ENCODE measurements around the gene AURKAIP1.

The AURKAIP1 gene

GRCh38 chr1:1374929-1375662, at the start of gene AURKAIP1:
AURKAIP1 (minus strand) TSS chr1:1375207; CDS start chr1:1374756, 451 bp downstream.
- no peaks in the 10 kb centered on the region; the same call in 1 of the 2 replicates for H3K36me3 ChIP-seq (ENCODE audit: insufficient read depth, low read length)
- H3K4me1 ChIP-seq (ENCODE audit: control insufficient read depth, insufficient read depth, low read length, unreplicated experiment), result peaks cover 25% of the 10 kb centered on the region
- no peaks in the 10 kb centered on the region for H3K27me3 ChIP-seq (ENCODE audit: insufficient read depth, low read length)
- H3K79me2 ChIP-seq (ENCODE audit: control insufficient read depth, insufficient read depth, low read length, unreplicated experiment), result peaks cover 25% of the 10 kb centered on the region
- peak within 1 kb of the TSS; percentile 97 for H3K4me3 ChIP-seq (ENCODE audit: low read depth, low read length)
- peak within 1 kb of the TSS; percentile 87 for H3K27ac ChIP-seq (ENCODE audit: low read depth, low read length)
- H2AFZ ChIP-seq (ENCODE audit: low read length, unreplicated experiment), result peak within 1 kb of the TSS; percentile 75

DNA sequence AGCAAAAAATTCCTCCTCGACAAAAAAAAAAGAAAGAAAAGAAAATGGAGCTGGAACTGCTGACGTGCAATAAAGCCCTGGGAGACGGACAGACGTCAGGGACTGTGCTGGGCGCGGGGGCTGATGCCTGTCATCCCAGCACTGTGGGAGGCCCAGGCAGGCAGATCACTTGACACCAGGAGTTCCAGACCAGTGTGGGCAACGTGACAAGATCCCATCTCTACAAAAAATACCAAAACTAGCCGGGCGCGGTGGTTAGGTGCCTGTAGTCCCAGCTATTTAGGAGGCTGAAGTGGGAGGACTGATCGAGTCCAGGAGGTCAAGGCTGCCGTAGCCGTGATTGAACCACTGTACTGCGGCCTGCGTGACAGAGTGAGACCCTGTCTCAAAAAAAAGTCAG, 49.7 kb upstream of the AURKAIP1 start:
- H3K27ac ChIP-seq (ENCODE audit: low read depth, low read length), result no peak overlapping the region
- peaks cover 8% of the 10 kb centered on the region; the same call in 1 of the 2 replicates for H3K27me3 ChIP-seq (ENCODE audit: insufficient read depth, low read length)
- peaks cover 9% of the 10 kb centered on the region for H3K4me1 ChIP-seq (ENCODE audit: control insufficient read depth, insufficient read depth, low read length, unreplicated experiment)
- no peak overlapping the region for H3K4me3 ChIP-seq (ENCODE audit: low read depth, low read length)
- no peaks in the 10 kb centered on the region for H3K36me3 ChIP-seq (ENCODE audit: insufficient read depth, low read length)
- no peaks in the 10 kb centered on the region for H3K79me2 ChIP-seq (ENCODE audit: control insufficient read depth, insufficient read depth, low read length, unreplicated experiment)
- no peak overlapping the region for H2AFZ ChIP-seq (ENCODE audit: low read length, unreplicated experiment)

- H3K27ac ChIP-seq (ENCODE audit: low read depth, low read length), result no peak overlapping the region
- peaks cover 9% of the 10 kb centered on the region for H3K4me1 ChIP-seq (ENCODE audit: control insufficient read depth, insufficient read depth, low read length, unreplicated experiment)
- H3K27me3 ChIP-seq (ENCODE audit: insufficient read depth, low read length), result peaks cover 8% of the 10 kb centered on the region; the same call in 1 of the 2 replicates
These were observed 48.2 kb upstream of the AURKAIP1 start for GRCh38 chr1:1423245-1423597.

DNA sequence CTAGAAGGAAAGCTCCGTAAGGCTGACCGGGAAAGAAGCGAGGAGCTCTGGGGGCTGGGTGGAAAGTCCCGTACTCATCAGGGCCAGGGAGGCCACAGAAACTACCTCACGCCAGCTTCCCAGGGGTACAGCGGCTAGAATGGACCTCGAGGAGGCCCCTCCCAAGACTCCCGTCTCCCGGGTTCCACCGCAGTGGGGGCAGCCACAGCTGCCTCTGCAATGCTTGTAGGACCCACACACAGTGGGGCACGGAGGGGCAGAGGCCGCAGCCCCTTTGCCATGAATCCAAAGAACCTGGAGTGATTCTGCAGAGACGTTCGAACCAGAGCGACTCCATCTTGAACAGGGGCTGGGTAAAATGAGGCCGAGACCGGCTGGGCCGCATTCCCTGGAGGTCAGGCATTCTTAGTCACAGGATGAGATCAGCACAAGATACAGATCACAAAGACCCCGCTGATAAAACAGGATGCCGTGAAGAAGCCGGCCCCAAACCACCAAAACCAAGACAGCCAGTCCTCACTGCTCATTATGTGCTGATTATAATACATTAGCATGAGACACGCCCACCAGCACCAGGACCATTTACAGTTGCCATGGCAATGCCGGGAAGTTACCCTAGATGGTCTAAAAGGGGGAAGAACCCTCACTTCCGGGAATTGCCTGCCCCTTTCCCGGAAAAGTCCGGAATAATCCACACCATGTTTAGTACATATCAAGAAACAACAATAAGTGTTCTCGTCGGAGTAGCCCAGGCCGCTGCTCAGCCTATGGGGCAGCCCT, 47.6 kb upstream of the AURKAIP1 start:
- no peak overlapping the region for H2AFZ ChIP-seq (ENCODE audit: low read length, unreplicated experiment)

More at GRCh38 chr1:1423245-1423597, 48.2 kb upstream of the AURKAIP1 start:
- Histone ChIP-seq H3K79me2 (ENCODE audit: control insufficient read depth, insufficient read depth, low read length, unreplicated experiment) (no peaks in the 10 kb centered on the region), H3K4me3 (ENCODE audit: low read depth, low read length) (no peak overlapping the region), H3K36me3 (ENCODE audit: insufficient read depth, low read length) (no peaks in the 10 kb centered on the region), H2AFZ (ENCODE audit: low read length, unreplicated experiment) (no peak overlapping the region)

DNA sequence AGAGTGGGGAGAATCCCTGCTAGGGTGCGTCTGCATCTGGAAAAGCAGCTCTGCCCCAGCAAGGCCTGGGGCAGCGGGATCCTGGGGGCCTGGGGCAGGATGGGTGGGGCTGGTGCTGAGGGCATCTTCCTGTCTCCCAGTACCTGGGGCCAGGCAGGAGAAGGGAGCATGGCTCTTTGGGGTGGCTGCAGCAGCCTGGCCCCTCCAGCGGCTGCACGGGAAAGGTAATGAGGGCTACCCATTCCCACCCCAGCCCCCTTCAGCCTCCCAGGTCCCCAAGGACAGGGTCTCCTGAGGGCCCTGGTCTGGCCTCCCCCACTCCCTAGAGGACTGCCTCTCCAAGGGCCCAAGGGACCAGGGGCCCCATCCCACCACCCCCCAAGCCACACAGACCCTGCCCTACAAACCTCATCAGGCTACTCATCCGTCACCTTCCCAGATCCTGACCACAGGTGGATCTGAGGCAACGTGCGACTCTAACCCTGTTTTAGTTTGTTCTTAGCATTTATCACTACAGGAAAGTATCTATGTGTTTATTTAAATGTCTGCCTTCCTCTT, 47.0 kb upstream of the AURKAIP1 start:
- Histone ChIP-seq H3K4me3 (ENCODE audit: low read depth, low read length) (no peak overlapping the region), H2AFZ (ENCODE audit: low read length, unreplicated experiment) (no peak overlapping the region)

More for the DNA sequence above, 47.6 kb upstream of the AURKAIP1 start:
- Histone ChIP-seq H3K79me2 (ENCODE audit: control insufficient read depth, insufficient read depth, low read length, unreplicated experiment) (no peaks in the 10 kb centered on the region), H3K4me1 (ENCODE audit: control insufficient read depth, insufficient read depth, low read length, unreplicated experiment) (peaks cover 9% of the 10 kb centered on the region), H3K27ac (ENCODE audit: low read depth, low read length) (no peak overlapping the region), H3K27me3 (ENCODE audit: insufficient read depth, low read length) (peaks cover 8% of the 10 kb centered on the region; the same call in 1 of the 2 replicates), H3K36me3 (ENCODE audit: insufficient read depth, low read length) (no peaks in the 10 kb centered on the region), H3K4me3 (ENCODE audit: low read depth, low read length) (no peak overlapping the region)

DNA sequence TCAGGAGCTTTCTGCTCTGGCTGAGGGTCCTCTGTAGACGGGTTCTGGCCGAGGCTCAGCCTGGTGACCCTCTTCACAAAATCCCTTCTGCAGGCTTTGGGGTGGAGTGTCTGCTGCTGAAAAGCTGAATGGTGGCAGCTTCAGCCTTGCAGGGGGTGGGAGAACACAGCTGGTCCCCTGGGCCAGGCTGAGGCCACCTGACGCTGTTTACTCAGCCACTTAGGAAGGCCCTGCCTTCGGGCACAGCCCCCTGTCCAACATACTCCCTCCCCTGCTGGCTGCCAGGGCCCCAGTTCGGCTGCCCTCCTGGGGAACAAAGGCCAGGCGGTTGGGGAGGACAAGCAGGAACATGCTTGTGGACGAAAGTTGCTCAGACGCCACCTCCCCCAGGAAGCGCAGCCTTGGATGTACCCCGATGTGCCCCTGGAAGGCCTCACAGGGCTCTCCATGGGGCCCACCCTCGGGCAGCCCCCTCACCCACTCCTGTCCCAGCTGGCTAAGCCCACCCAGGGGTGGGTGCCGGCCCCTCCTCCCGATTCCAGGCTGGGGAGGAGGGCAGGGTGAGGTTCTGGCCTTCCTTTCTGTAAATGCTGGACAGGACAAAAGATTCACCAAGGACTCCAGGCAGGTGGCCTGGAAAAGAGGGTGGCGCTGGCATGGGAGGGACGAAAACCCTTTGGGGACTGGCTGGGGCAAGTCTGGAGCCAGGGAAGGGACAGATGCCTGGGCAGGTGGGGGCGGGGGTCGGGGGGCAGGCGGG, 46.3 kb upstream of the AURKAIP1 start, which contains the start of gene ANKRD65:
ANKRD65 (minus strand) TSS at position 130 of the 760 bp plus-strand sequence. CDS start 271 bp downstream, outside the sequence.
- Histone ChIP-seq H3K4me3 (ENCODE audit: low read depth, low read length) (peak within 1 kb of the TSS; percentile 33; the same call in 1 of the 2 replicates), H3K4me1 (ENCODE audit: control insufficient read depth, insufficient read depth, low read length, unreplicated experiment) (peaks cover 9% of the 10 kb centered on the region), H3K27ac (ENCODE audit: low read depth, low read length) (no peak within 1 kb of the TSS)

More for the DNA sequence above, 47.0 kb upstream of the AURKAIP1 start:
- peaks cover 9% of the 10 kb centered on the region for H3K4me1 ChIP-seq (ENCODE audit: control insufficient read depth, insufficient read depth, low read length, unreplicated experiment)
- peaks cover 8% of the 10 kb centered on the region; the same call in 1 of the 2 replicates for H3K27me3 ChIP-seq (ENCODE audit: insufficient read depth, low read length)
- no peak overlapping the region for H3K27ac ChIP-seq (ENCODE audit: low read depth, low read length)
- H3K36me3 ChIP-seq (ENCODE audit: insufficient read depth, low read length), result no peaks in the 10 kb centered on the region
- H3K79me2 ChIP-seq (ENCODE audit: control insufficient read depth, insufficient read depth, low read length, unreplicated experiment), result no peaks in the 10 kb centered on the region

DNA sequence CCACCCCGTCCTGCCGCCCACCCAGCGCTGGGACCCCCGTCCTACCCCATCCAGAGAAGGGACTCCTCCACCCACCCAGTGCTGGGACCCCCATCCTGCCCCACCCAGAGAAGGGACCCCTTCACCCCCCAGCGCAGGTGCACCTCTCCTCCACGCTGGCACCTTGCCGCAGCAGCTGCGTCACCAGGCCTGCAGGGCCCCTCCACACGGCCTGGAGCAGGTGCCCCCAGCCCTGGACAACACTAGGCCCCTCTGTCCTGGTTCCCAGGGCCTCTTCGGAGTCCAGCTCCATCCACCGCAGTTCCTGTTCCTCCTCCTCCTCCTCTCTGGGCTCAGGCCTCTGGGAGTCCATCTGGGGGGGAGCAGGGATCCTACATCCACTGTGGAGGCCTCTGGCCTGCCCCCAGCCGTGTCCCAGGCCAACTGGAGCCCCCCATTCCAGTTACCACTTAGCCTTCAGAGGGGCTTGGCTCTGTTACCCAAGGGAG, 45.7 kb upstream of the AURKAIP1 start:
- no peak overlapping the region for H3K27ac ChIP-seq (ENCODE audit: low read depth, low read length)
- no peak overlapping the region for H2AFZ ChIP-seq (ENCODE audit: low read length, unreplicated experiment)
- no peaks in the 10 kb centered on the region for H3K36me3 ChIP-seq (ENCODE audit: insufficient read depth, low read length)
- peaks cover 9% of the 10 kb centered on the region for H3K4me1 ChIP-seq (ENCODE audit: control insufficient read depth, insufficient read depth, low read length, unreplicated experiment)
- no peak overlapping the region for H3K4me3 ChIP-seq (ENCODE audit: low read depth, low read length)
- H3K79me2 ChIP-seq (ENCODE audit: control insufficient read depth, insufficient read depth, low read length, unreplicated experiment), result no peaks in the 10 kb centered on the region
- peaks cover 8% of the 10 kb centered on the region; the same call in 1 of the 2 replicates for H3K27me3 ChIP-seq (ENCODE audit: insufficient read depth, low read length)

More for the DNA sequence above, 46.3 kb upstream of the AURKAIP1 start, which contains the start of gene ANKRD65:
- H3K27me3 ChIP-seq (ENCODE audit: insufficient read depth, low read length), result peaks cover 8% of the 10 kb centered on the region; the same call in 1 of the 2 replicates
- H2AFZ ChIP-seq (ENCODE audit: low read length, unreplicated experiment), result no peak within 1 kb of the TSS
- no peaks in the 10 kb centered on the region for H3K79me2 ChIP-seq (ENCODE audit: control insufficient read depth, insufficient read depth, low read length, unreplicated experiment)
- H3K36me3 ChIP-seq (ENCODE audit: insufficient read depth, low read length), result no peaks in the 10 kb centered on the region

DNA sequence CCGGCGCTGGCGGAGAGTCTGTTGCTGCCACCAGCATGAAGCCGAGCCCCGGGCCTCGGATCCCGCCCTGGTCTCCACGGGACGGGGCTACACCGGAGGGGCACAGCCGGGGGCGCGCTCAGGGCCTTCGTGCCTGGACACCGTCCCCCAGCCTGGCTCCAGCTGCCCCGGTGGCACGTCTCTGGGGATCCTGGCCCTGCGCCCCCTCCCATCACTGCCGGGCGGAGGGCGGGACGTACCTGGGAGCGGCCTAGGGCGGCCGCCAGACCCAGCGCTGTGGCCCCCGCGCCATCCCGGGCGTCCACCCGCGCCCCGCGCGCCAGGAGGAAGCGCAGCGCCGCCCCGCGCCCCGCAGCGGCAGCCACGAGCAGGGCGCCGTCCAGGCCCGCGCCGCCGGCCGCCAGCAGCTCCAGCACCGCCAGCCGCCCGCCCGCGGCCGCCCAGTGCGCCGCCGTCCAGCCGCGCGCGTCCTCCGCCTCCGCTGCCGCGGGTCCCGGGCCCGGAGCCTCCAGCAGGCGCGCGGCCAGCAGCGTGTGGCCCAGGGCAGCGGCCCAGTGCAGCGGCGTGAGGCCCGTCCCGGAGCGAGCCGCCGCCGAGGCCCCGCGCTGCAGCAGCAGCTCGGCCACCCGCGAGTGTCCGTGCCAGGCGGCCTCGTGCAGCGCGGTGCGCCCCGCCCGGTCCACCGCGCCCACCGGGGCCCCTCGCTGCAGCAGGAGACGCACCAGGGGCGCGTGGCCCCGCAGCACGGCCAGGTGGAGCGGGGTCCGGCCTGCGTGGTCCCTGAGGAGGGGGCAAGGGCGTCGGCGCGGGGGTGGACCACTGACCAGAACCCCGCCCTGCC, 45.0 kb upstream of the AURKAIP1 start:
- no peak overlapping the region for H3K27ac ChIP-seq (ENCODE audit: low read depth, low read length)
- no peak overlapping the region for H2AFZ ChIP-seq (ENCODE audit: low read length, unreplicated experiment)
- no peaks in the 10 kb centered on the region for H3K36me3 ChIP-seq (ENCODE audit: insufficient read depth, low read length)
- peaks cover 8% of the 10 kb centered on the region; the same call in 1 of the 2 replicates for H3K27me3 ChIP-seq (ENCODE audit: insufficient read depth, low read length)
- H3K4me3 ChIP-seq (ENCODE audit: low read depth, low read length), result peak overlapping the region; percentile 33; the same call in 1 of the 2 replicates
- no peaks in the 10 kb centered on the region for H3K79me2 ChIP-seq (ENCODE audit: control insufficient read depth, insufficient read depth, low read length, unreplicated experiment)
- H3K4me1 ChIP-seq (ENCODE audit: control insufficient read depth, insufficient read depth, low read length, unreplicated experiment), result peaks cover 9% of the 10 kb centered on the region

GRCh38 chr1:1419363-1419812, 44.4 kb upstream of the AURKAIP1 start:
- Histone ChIP-seq H3K4me1 (ENCODE audit: control insufficient read depth, insufficient read depth, low read length, unreplicated experiment) (peaks cover 9% of the 10 kb centered on the region), H2AFZ (ENCODE audit: low read length, unreplicated experiment) (no peak overlapping the region), H3K27me3 (ENCODE audit: insufficient read depth, low read length) (peaks cover 8% of the 10 kb centered on the region; the same call in 1 of the 2 replicates), H3K27ac (ENCODE audit: low read depth, low read length) (no peak overlapping the region), H3K36me3 (ENCODE audit: insufficient read depth, low read length) (no peaks in the 10 kb centered on the region), H3K79me2 (ENCODE audit: control insufficient read depth, insufficient read depth, low read length, unreplicated experiment) (no peaks in the 10 kb centered on the region), H3K4me3 (ENCODE audit: low read depth, low read length) (no peak overlapping the region)

Data from ACC112 (cell line).